Mucosa of descending colon (tissue), 3 donors: ENCODE results near the gene CDC42BPA. TPM values are rescaled to one million over a fixed set of nuclear protein-coding genes. Genes with fewer than 3 reads are reported as not detected.

ENCODE experiments used
- ATAC-seq: fragments of 200-7000 bp; cut with Tn5 transposase; one replicate; pipeline ENCODE4 v1.9.1; 2020; ENCODE audit warnings: mild to moderate bottlenecking, moderate library complexity
- DNase-seq, 3 donors: peaks; one replicate each; pipeline ENCODE4 v3.0.0-alpha.2; 2020
- H3K36me3 ChIP-seq: fragments of 200-600 bp; one replicate; pipeline ENCODE4 v1.8.0; 2021; ENCODE audit warnings: low read depth, mild to moderate bottlenecking
- H3K4me1 ChIP-seq: fragments of 200-600 bp; one replicate; pipeline ENCODE4 v1.8.0; 2021; ENCODE audit warnings: low read depth, mild to moderate bottlenecking
- H3K4me3 ChIP-seq: fragments of 200-600 bp; one replicate; pipeline ENCODE4 v1.8.0; 2021; ENCODE audit warnings: mild to moderate bottlenecking
- H3K9me3 ChIP-seq: fragments of 200-600 bp; one replicate; pipeline ENCODE4 v1.8.0; 2021; ENCODE audit warnings: mild to moderate bottlenecking
- CTCF ChIP-seq: fragments of 200-600 bp; IDR thresholded peaks from one replicate; pipeline ENCODE4 v1.8.0; 2022; ENCODE audit warnings: antibody characterized with exemption, mild to moderate bottlenecking
- intact Hi-C, 2 donors: fragments of 100-400 bp; cut with DNase I in 1 of 2; cut with micrococcal nuclease in 1 of 2; formaldehyde crosslinking; loops; one replicate each; pipeline versions ENCODE4 v1.11.0 to v1.11.1; 2022; cut with DNase I, micrococcal nuclease
- total RNA-seq, 3 donors: library from RNA; stranded (reverse); fragmentation: NEBNext Ultra II Directional in 2 of 3; extraction: Animal tissue kit (Norgen Biotek cat#: 25700) in 2 of 3; gene quantifications; one replicate each; pipeline versions ENCODE4 v1.2.1 to v1.2.4, GENCODE V29; 2021 to 2023
- donor health status: DM: no; HTN: no; CAD: no; lungs with moderate emphysema.
- donor health status: DM: no; HTN: no; CAD: no.
- donor health status: DM: no; HTN: yes; CAD: no.

CDC42BPA gene
- total RNA-seq, 3 donors from 2014 or later = 32.6 to 70.7 (median 50.2) TPM

- H3K4me3 ChIP-seq = no peak overlapping the region
- H3K9me3 ChIP-seq = no peaks in the 10 kb centered on the region
- DNase-seq (no peak), ATAC-seq (no peak)
- H3K36me3 ChIP-seq = no peaks in the 10 kb centered on the region
- no peaks in the 10 kb centered on the region for H3K4me1 ChIP-seq
- no peak for TF ChIP-seq CTCF
- intact Hi-C loops = no loop called here
Observed at GRCh38 chr1:227058321-227058751, 260.0 kb downstream of the CDC42BPA start.

- TF ChIP-seq CTCF = no peak
- no peak overlapping the region for H3K4me3 ChIP-seq
- intact Hi-C loops = no loop called here
Observed at GRCh38 chr1:227049253-227049652, 269.0 kb downstream of the CDC42BPA start.

GRCh38 chr1:227043755-227044154 lies 274.5 kb downstream of the CDC42BPA start:
- no peak for TF ChIP-seq CTCF
- Histone ChIP-seq H3K36me3 (no peaks in the 10 kb centered on the region), H3K9me3 (no peaks in the 10 kb centered on the region), H3K4me3 (no peak overlapping the region), H3K4me1 (no peaks in the 10 kb centered on the region)
- intact Hi-C loops = no loop called here
- ATAC-seq (no peak), DNase-seq (no peak)

More at GRCh38 chr1:227049253-227049652, 269.0 kb downstream of the CDC42BPA start:
- DNase-seq (no peak), ATAC-seq (no peak)
- Histone ChIP-seq H3K4me1 (no peaks in the 10 kb centered on the region), H3K9me3 (no peaks in the 10 kb centered on the region), H3K36me3 (no peaks in the 10 kb centered on the region)

GRCh38 chr1:227042292-227042691 lies 276.0 kb downstream of the CDC42BPA start:
- ATAC-seq (no peak), DNase-seq (no peak)
- Histone ChIP-seq H3K4me3 (no peak overlapping the region), H3K4me1 (no peaks in the 10 kb centered on the region), H3K9me3 (no peaks in the 10 kb centered on the region), H3K36me3 (no peaks in the 10 kb centered on the region)
- TF ChIP-seq CTCF = no peak
- intact Hi-C loops = no loop called here

- intact Hi-C loops = no loop called here
- Histone ChIP-seq H3K4me1 (no peaks in the 10 kb centered on the region), H3K9me3 (no peaks in the 10 kb centered on the region), H3K36me3 (no peaks in the 10 kb centered on the region), H3K4me3 (no peak overlapping the region)
- no peak for TF ChIP-seq CTCF
- DNase-seq (no peak), ATAC-seq (no peak)
Observed at GRCh38 chr1:227038401-227038800, 279.9 kb downstream of the CDC42BPA start.

- Histone ChIP-seq H3K4me1 (no peaks in the 10 kb centered on the region), H3K36me3 (no peaks in the 10 kb centered on the region), H3K4me3 (no peak overlapping the region), H3K9me3 (no peaks in the 10 kb centered on the region)
- DNase-seq = no peak
- TF ChIP-seq CTCF = no peak
- intact Hi-C loops = no loop called here
- ATAC-seq = peak; percentile 55
Observed at GRCh38 chr1:227037121-227037520, 281.2 kb downstream of the CDC42BPA start.
